Measurements from ENCODE around the gene CGN.

Gene CGN

GRCh38 chr1:151510957-151511635 lies at the start of gene CGN:
Gene CGN, plus strand, starts transcription at chr1:151511387. Its CDS starts 7,133 bp downstream, at chr1:151518520.
- H3K4me3 ChIP-seq (ENCODE audit: low read depth, low read length) = peak within 1 kb of the TSS; percentile 65
- TF ChIP-seq, protein P1, sequence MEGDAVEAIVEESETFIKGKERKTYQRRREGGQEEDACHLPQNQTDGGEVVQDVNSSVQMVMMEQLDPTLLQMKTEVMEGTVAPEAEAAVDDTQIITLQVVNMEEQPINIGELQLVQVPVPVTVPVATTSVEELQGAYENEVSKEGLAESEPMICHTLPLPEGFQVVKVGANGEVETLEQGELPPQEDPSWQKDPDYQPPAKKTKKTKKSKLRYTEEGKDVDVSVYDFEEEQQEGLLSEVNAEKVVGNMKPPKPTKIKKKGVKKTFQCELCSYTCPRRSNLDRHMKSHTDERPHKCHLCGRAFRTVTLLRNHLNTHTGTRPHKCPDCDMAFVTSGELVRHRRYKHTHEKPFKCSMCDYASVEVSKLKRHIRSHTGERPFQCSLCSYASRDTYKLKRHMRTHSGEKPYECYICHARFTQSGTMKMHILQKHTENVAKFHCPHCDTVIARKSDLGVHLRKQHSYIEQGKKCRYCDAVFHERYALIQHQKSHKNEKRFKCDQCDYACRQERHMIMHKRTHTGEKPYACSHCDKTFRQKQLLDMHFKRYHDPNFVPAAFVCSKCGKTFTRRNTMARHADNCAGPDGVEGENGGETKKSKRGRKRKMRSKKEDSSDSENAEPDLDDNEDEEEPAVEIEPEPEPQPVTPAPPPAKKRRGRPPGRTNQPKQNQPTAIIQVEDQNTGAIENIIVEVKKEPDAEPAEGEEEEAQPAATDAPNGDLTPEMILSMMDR (IDR thresholded peaks at IDR 0.05; ENCODE audit: low read depth, low read length) = no peak

DNA sequence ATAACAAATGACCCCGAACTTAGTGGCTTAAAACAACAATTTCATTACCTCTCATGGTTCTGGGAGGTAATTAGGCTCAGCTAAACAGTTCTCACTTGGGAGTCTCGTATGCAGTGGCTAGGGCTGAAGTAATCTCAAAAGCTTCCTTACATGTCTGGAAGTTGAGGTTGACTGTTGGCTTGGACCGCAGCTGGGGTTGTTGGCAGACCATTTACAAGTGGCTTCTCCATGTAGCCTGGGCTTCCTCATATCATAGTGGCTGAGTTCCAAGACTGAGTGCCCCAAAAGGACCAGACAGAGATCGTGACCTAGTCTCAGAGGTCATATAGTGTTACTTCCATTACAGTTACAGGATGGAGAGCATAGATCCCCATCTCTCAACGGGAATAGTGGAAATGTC lies 49.5 kb upstream of the CGN start:
- H3K4me3 ChIP-seq (ENCODE audit: low read depth, low read length) = no peak overlapping the region
- TF ChIP-seq, protein P1 (IDR thresholded peaks at IDR 0.05; ENCODE audit: low read depth, low read length) = no peak

- no peak overlapping the region for H3K4me3 ChIP-seq (ENCODE audit: low read depth, low read length)
- TF ChIP-seq, protein P1 (IDR thresholded peaks at IDR 0.05; ENCODE audit: low read depth, low read length) = no peak
These were observed 46.2 kb upstream of the CGN start for GRCh38 chr1:151465026-151465425.

GRCh38 chr1:151472856-151473731 lies 38.1 kb upstream of the CGN start:
- peak overlapping the region; percentile 51 for H3K4me3 ChIP-seq (ENCODE audit: low read depth, low read length)
- TF ChIP-seq, protein P1 (IDR thresholded peaks at IDR 0.05; ENCODE audit: low read depth, low read length) = no peak

DNA sequence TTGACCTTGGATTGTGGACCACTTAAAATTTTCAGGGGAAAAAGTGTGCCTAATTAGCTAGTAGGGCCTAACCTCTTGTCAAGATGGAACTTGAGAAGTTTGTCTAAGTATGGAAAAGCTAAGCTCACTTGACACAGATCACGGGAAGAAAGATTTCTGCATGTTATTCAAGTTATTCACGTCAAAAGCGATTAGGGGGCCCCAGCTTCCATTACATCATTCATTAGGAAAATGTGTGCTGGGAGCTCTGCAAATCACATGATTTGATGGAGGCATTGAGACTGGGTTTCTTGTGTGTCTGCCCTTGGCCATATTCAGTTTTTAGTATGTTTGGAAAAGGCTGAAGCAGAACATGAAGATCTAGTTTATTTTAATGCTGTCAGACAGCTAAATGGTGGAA lies 36.4 kb upstream of the CGN start:
- TF ChIP-seq, protein P1 (IDR thresholded peaks at IDR 0.05; ENCODE audit: low read depth, low read length) = no peak
- H3K4me3 ChIP-seq (ENCODE audit: low read depth, low read length) = no peak overlapping the region

GRCh38 chr1:151475175-151475574 lies 36.0 kb upstream of the CGN start:
- no peak overlapping the region for H3K4me3 ChIP-seq (ENCODE audit: low read depth, low read length)
- TF ChIP-seq, protein P1 (IDR thresholded peaks at IDR 0.05; ENCODE audit: low read depth, low read length) = no peak

DNA sequence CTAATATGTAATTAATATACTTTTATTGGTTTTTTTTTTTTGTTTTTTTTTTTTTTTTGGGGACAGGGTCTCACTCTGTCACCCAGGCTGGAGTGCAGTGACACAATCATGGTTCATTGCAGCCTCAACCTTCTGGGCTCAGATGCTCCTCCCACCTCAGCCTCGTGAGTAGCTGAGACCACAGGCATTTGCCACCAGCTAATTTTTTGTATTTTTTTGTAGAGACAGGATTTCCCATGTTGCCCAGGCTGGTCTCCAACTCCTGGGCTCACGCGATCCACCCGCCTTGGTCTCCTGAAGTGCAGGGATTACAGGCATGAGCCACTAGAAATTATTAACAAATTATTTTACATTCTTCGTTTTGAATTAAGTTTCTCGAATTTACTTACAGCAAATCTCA lies 35.1 kb upstream of the CGN start:
- no peak overlapping the region for H3K4me3 ChIP-seq (ENCODE audit: low read depth, low read length)
- TF ChIP-seq, protein P1 (IDR thresholded peaks at IDR 0.05; ENCODE audit: low read depth, low read length) = no peak
